ENCODE results near the gene PKD2. TPM values are rescaled to one million over a fixed set of nuclear protein-coding genes. Genes with fewer than 3 reads are reported as not detected.

PKD2 gene
- polyA plus RNA-seq, 3 donors = 1.2 to 9.7 (median 2.4) TPM

- no peak overlapping the region for H3K9ac ChIP-seq (ENCODE audit: insufficient read depth, low read length, poor library complexity, severe bottlenecking)
- H3K9me3 ChIP-seq (replicated peaks in 1 of 2; ENCODE audit: control insufficient read depth in 1 of 2, insufficient read depth in 1 of 2, low read length in 2 of 2) = no peaks in the 10 kb centered on the region
- H2AFZ ChIP-seq (ENCODE audit: insufficient read depth, low read depth, low read length, poor library complexity, severe bottlenecking) = no peak overlapping the region
- Mint-ChIP-seq H3K4me3 (no peak overlapping the region), H3K9me3 (no peaks in the 10 kb centered on the region), H3K36me3 (no peaks in the 10 kb centered on the region), H3K4me1 (peaks cover 7% of the 10 kb centered on the region), H3K27me3 (ENCODE audit: low read depth in 3 of 3) (peaks cover 9 to 14% (median 13%) of the 10 kb centered on the region in 3 donors), H3K27ac (no peak overlapping the region)
- no peak overlapping the region for H3K4me3 ChIP-seq (replicated peaks in 1 of 3; ENCODE audit: low read depth in 2 of 3, low read length in 3 of 3)
- no peaks in the 10 kb centered on the region for H4K20me1 ChIP-seq (ENCODE audit: insufficient read depth, low read length)
- no peak for DNase-seq
- peaks cover 4 to 7% of the 10 kb centered on the region in 2 donors for H3K4me1 ChIP-seq (ENCODE audit: control insufficient read depth in 1 of 2, insufficient read depth in 2 of 2, low read length in 2 of 2)
- H3K27ac ChIP-seq (ENCODE audit: low read depth in 1 of 2, low read length in 2 of 2) = no peak overlapping the region
- H3K36me3 ChIP-seq (replicated peaks in 1 of 2; ENCODE audit: control insufficient read depth in 1 of 2, insufficient read depth in 2 of 2, low read length in 2 of 2) = no peaks in the 10 kb centered on the region
- 74% methylated on average over 2 of the region's 2 CpGs for WGBS (ENCODE audit: insufficient coverage)
- H3K27me3 ChIP-seq (ENCODE audit: control insufficient read depth in 2 of 2, insufficient read depth in 2 of 2, low read length in 2 of 2) = peaks cover 6 to 7% of the 10 kb centered on the region in 2 donors
- intact Hi-C loops (cut with micrococcal nuclease) = loop anchor here in 1 of 2 donors (5.0 kb wide), 1 partner anchor 113 kb away; no protein-coding TSS in a partner anchor
- no peak overlapping the region for H3K4me2 ChIP-seq (replicated peaks; ENCODE audit: extremely low read depth, low read length, poor library complexity, severe bottlenecking)
- no peak for TF ChIP-seq CTCF (IDR thresholded peaks at IDR 0.05)
- H3K79me2 ChIP-seq (ENCODE audit: insufficient read depth, low read length) = no peaks in the 10 kb centered on the region
These were observed 37.3 kb upstream of the PKD2 start for GRCh38 chr4:87970121-87970520.

- H3K4me3 ChIP-seq (replicated peaks in 1 of 3; ENCODE audit: low read depth in 2 of 3, low read length in 3 of 3) = no peak overlapping the region
- H3K9me3 ChIP-seq (replicated peaks in 1 of 2; ENCODE audit: control insufficient read depth in 1 of 2, insufficient read depth in 1 of 2, low read length in 2 of 2) = no peaks in the 10 kb centered on the region
- peaks cover 13% of the 10 kb centered on the region for H3K4me1 Mint-ChIP-seq
- H3K9ac ChIP-seq (ENCODE audit: insufficient read depth, low read length, poor library complexity, severe bottlenecking) = no peak overlapping the region
- H3K27me3 Mint-ChIP-seq (ENCODE audit: low read depth in 3 of 3) = peaks cover 9 to 18% (median 18%) of the 10 kb centered on the region in 3 donors
- H3K9me3 Mint-ChIP-seq = no peaks in the 10 kb centered on the region
- TF ChIP-seq CTCF (IDR thresholded peaks at IDR 0.05) = no peak
- peaks cover 11 to 14% of the 10 kb centered on the region in 2 donors for H3K4me1 ChIP-seq (ENCODE audit: control insufficient read depth in 1 of 2, insufficient read depth in 2 of 2, low read length in 2 of 2)
- H3K4me3 Mint-ChIP-seq = no peak overlapping the region
- H2AFZ ChIP-seq (ENCODE audit: insufficient read depth, low read depth, low read length, poor library complexity, severe bottlenecking) = no peak overlapping the region
- H3K27ac ChIP-seq (ENCODE audit: low read depth in 1 of 2, low read length in 2 of 2) = no peak overlapping the region
- no peaks in the 10 kb centered on the region for H3K36me3 ChIP-seq (replicated peaks in 1 of 2; ENCODE audit: control insufficient read depth in 1 of 2, insufficient read depth in 2 of 2, low read length in 2 of 2)
- H3K36me3 Mint-ChIP-seq = no peaks in the 10 kb centered on the region
- intact Hi-C loops (cut with micrococcal nuclease) = loop anchor here (2.0 to 5.0 kb wide), 2 partner anchors 115 to 119 kb away; no protein-coding TSS in a partner anchor
- peak overlapping the region in 1 of 7 donors; percentile 71 for H3K27ac Mint-ChIP-seq
- no peak overlapping the region for H3K4me2 ChIP-seq (replicated peaks; ENCODE audit: extremely low read depth, low read length, poor library complexity, severe bottlenecking)
- H3K27me3 ChIP-seq (ENCODE audit: control insufficient read depth in 2 of 2, insufficient read depth in 2 of 2, low read length in 2 of 2) = peaks cover 11 to 15% of the 10 kb centered on the region in 2 donors
- H3K79me2 ChIP-seq (ENCODE audit: insufficient read depth, low read length) = no peaks in the 10 kb centered on the region
- no peak for DNase-seq
- no CpG with 5 or more reads among the region's 1 CpG for WGBS (ENCODE audit: insufficient coverage)
- no peaks in the 10 kb centered on the region for H4K20me1 ChIP-seq (ENCODE audit: insufficient read depth, low read length)
These were observed 35.6 kb upstream of the PKD2 start for GRCh38 chr4:87971866-87972265.

All from CD14-positive monocyte (primary cell).